Uterus (tissue), 4 donors: ENCODE data around the gene FHIT. TPM values are rescaled to one million over a fixed set of nuclear protein-coding genes. Genes with fewer than 3 reads are reported as not detected.

ENCODE experiments used
- DNase-seq, 2 donors: peaks; one replicate each; pipeline ENCODE4 v3.0.0-alpha.2; 2019 to 2020
- H3K27ac ChIP-seq, 2 donors: fragments of 200-600 bp; sonication (generic); 1 replicate in 1 of 2; 2 replicates in 1 of 2; pipeline ENCODE4 v1.5.1; 2016 to 2018
- H3K27me3 ChIP-seq, 2 donors: fragments of 200-600 bp; sonication (generic); one replicate each; pipeline ENCODE4 v1.5.1; 2018 to 2019; ENCODE audit warnings: control low read depth in 1 of 2
- H3K36me3 ChIP-seq, 2 donors: fragments of 200-600 bp; sonication (generic); one replicate each; pipeline ENCODE4 v1.5.1; 2019; ENCODE audit warnings: control low read depth in 1 of 2
- H3K4me1 ChIP-seq, 2 donors: fragments of 200-600 bp; sonication (generic); one replicate each; pipeline ENCODE4 v1.5.1; 2018 to 2019; ENCODE audit warnings: control low read depth in 1 of 2
- H3K4me3 ChIP-seq, 2 donors: fragments of 200-600 bp; sonication (generic); 1 replicate in 1 of 2; 2 replicates in 1 of 2; pipeline ENCODE4 v1.5.1; 2018 to 2019; ENCODE audit warnings: mild to moderate bottlenecking in 1 of 2
- H3K9me3 ChIP-seq, 2 donors: fragments of 200-600 bp; sonication (generic); one replicate each; pipeline ENCODE4 v1.5.1; 2019; ENCODE audit warnings: control low read depth in 1 of 2
- CTCF ChIP-seq, 4 experiments: fragments of 200-600 bp in 2 of 4; fragments of 450-650 bp in 2 of 4; sonication (generic) in 2 of 4; IDR thresholded peaks; one replicate each; pipeline ENCODE4 v1.5.1; 2016 to 2019; ENCODE audit warnings: antibody characterized with exemption in 4 of 4, mild to moderate bottlenecking in 2 of 4, moderate library complexity in 1 of 4
- POLR2A ChIP-seq, 2 donors: fragments of 450-650 bp; IDR thresholded peaks; one replicate each; pipeline ENCODE4 v1.6.1; 2016; ENCODE audit warnings: antibody characterized with exemption in 2 of 2, mild to moderate bottlenecking in 1 of 2, moderate library complexity in 1 of 2
- intact Hi-C: fragments of 100-400 bp; cut with DNase I; formaldehyde crosslinking; loops from one replicate; pipeline ENCODE4 v1.15.1; 2023; ENCODE audit warnings: low total_unique reads
- total RNA-seq, 4 donors: library from RNA; depleted of rRNA in 3 of 4; stranded (reverse); fragments of >200 nt in 3 of 4; gene quantifications; one replicate each; pipeline versions ENCODE4 v1.1.0 to v1.2.4, GENCODE V29; 2014 to 2023
- donor health status: DM: yes; HTN: yes; CAD: no.

The FHIT gene
- total RNA-seq, 4 donors from 2014 or later, result 1.3 to 15.2 (median 7.3) TPM

- Histone ChIP-seq H3K4me1 (no peaks in the 10 kb centered on the region), H3K4me3 (no peak overlapping the region), H3K27ac (no peak overlapping the region), H3K27me3 (no peaks in the 10 kb centered on the region), H3K9me3 (no peaks in the 10 kb centered on the region), H3K36me3 (no peaks in the 10 kb centered on the region)
- no peak for DNase-seq
- intact Hi-C loops, result no loop called here
- no peak for TF ChIP-seq CTCF (IDR thresholded peaks at IDR 0.05)
- TF ChIP-seq POLR2A (IDR thresholded peaks at IDR 0.05), result no peak
Observed at GRCh38 chr3:60609446-60609845, 641.8 kb downstream of the FHIT start.

GRCh38 chr3:60603860-60604259 is 647.4 kb downstream of the FHIT start:
- Histone ChIP-seq H3K27me3 (no peaks in the 10 kb centered on the region), H3K9me3 (no peaks in the 10 kb centered on the region), H3K4me1 (no peaks in the 10 kb centered on the region), H3K36me3 (no peaks in the 10 kb centered on the region), H3K4me3 (no peak overlapping the region), H3K27ac (no peak overlapping the region)
- intact Hi-C loops, result no loop called here
- DNase-seq, result no peak
- TF ChIP-seq POLR2A (IDR thresholded peaks at IDR 0.05) (no peak), CTCF (IDR thresholded peaks at IDR 0.05) (no peak)

- no peaks in the 10 kb centered on the region for H3K36me3 ChIP-seq
- DNase-seq, result no peak
- H3K4me3 ChIP-seq, result no peak overlapping the region
- TF ChIP-seq CTCF (IDR thresholded peaks at IDR 0.05) (no peak), POLR2A (IDR thresholded peaks at IDR 0.05) (no peak)
- no peak overlapping the region for H3K27ac ChIP-seq
- no peaks in the 10 kb centered on the region for H3K4me1 ChIP-seq
- no peaks in the 10 kb centered on the region for H3K9me3 ChIP-seq
- no peaks in the 10 kb centered on the region for H3K27me3 ChIP-seq
- intact Hi-C loops, result no loop called here
Observed at GRCh38 chr3:60600848-60601247, 650.4 kb downstream of the FHIT start.

- Histone ChIP-seq H3K9me3 (no peaks in the 10 kb centered on the region), H3K4me1 (no peaks in the 10 kb centered on the region), H3K27me3 (no peaks in the 10 kb centered on the region), H3K4me3 (no peak overlapping the region), H3K36me3 (no peaks in the 10 kb centered on the region), H3K27ac (no peak overlapping the region)
- TF ChIP-seq CTCF (IDR thresholded peaks at IDR 0.05) (no peak), POLR2A (IDR thresholded peaks at IDR 0.05) (no peak)
- no peak for DNase-seq
- intact Hi-C loops, result no loop called here
Observed at GRCh38 chr3:60599586-60599985, 651.7 kb downstream of the FHIT start.

- intact Hi-C loops, result no loop called here
- H3K4me1 ChIP-seq, result no peaks in the 10 kb centered on the region
- no peaks in the 10 kb centered on the region for H3K27me3 ChIP-seq
- DNase-seq, result no peak
- H3K9me3 ChIP-seq, result no peaks in the 10 kb centered on the region
- H3K36me3 ChIP-seq, result no peaks in the 10 kb centered on the region
- no peak overlapping the region for H3K27ac ChIP-seq
- no peak overlapping the region for H3K4me3 ChIP-seq
- no peak for TF ChIP-seq CTCF (IDR thresholded peaks at IDR 0.05)
- TF ChIP-seq POLR2A (IDR thresholded peaks at IDR 0.05), result no peak
Observed at GRCh38 chr3:60598671-60599070, 652.6 kb downstream of the FHIT start.
